Endodermal cell (in vitro differentiated cells): Measurements from ENCODE around the gene SCRN2. TPM values are rescaled to one million over a fixed set of nuclear protein-coding genes. Genes with fewer than 3 reads are reported as not detected.

Source experiments
- DNase-seq: peaks from one replicate; pipeline ENCODE4 v3.0.0-alpha.2; 2017
- H3K27ac ChIP-seq: 2 replicates; pipeline ENCODE4 v1.5.1; 2013; ENCODE audit warnings: mild to moderate bottlenecking, low read depth, low read length, moderate library complexity
- H3K27me3 ChIP-seq: 2 replicates; pipeline ENCODE4 v1.6.1; 2013; ENCODE audit warnings: mild to moderate bottlenecking, low read length, moderate library complexity; ENCODE audit not compliant: insufficient read depth, control insufficient read depth, poor library complexity, severe bottlenecking
- H3K36me3 ChIP-seq: 2 replicates; pipeline ENCODE4 v1.7.0; 2013; ENCODE audit warnings: mild to moderate bottlenecking, low read length, moderate library complexity; ENCODE audit not compliant: control insufficient read depth, insufficient read depth
- H3K4me1 ChIP-seq: one replicate; pipeline ENCODE4 v1.7.0; 2013; ENCODE audit warnings: low read length; ENCODE audit not compliant: control insufficient read depth, insufficient read depth
- H3K4me3 ChIP-seq: 2 replicates; pipeline ENCODE4 v1.5.1; 2013; ENCODE audit warnings: mild to moderate bottlenecking, low read length, moderate library complexity
- H3K9ac ChIP-seq: 2 replicates; pipeline ENCODE4 v1.6.1; 2013; ENCODE audit warnings: mild to moderate bottlenecking, low read length, moderate library complexity; ENCODE audit not compliant: poor library complexity, severe bottlenecking; ENCODE audit errors: extremely low read depth
- H3K9me3 ChIP-seq: 2 replicates; pipeline ENCODE4 v1.6.1; 2013; ENCODE audit warnings: mild to moderate bottlenecking, low read length, moderate library complexity; ENCODE audit not compliant: control insufficient read depth
- H3K27ac Mint-ChIP-seq: 2 replicates; pipeline ENCODE4 v1.8.0; 2020; ENCODE audit warnings: mixed read lengths
- H3K27me3 Mint-ChIP-seq: 2 replicates; pipeline ENCODE4 v1.8.0; 2021; ENCODE audit warnings: mild to moderate bottlenecking, mixed read lengths; ENCODE audit not compliant: insufficient read depth
- H3K36me3 Mint-ChIP-seq: 2 replicates; pipeline ENCODE4 v1.8.0; 2020; ENCODE audit warnings: low read depth, mixed read lengths
- H3K4me1 Mint-ChIP-seq: 2 replicates; pipeline ENCODE4 v1.8.0; 2020; ENCODE audit warnings: mixed read lengths
- H3K4me3 Mint-ChIP-seq: 2 replicates; pipeline ENCODE4 v1.8.0; 2020; ENCODE audit warnings: mild to moderate bottlenecking, moderate library complexity, mixed read lengths
- H3K9me3 Mint-ChIP-seq: 2 replicates; pipeline ENCODE4 v1.8.0; 2020; ENCODE audit warnings: mild to moderate bottlenecking, mixed read lengths
- CTCF ChIP-seq: fragments of 200-600 bp; sonication (generic); conservative IDR thresholded peaks from 2 replicates; pipeline ENCODE4 v1.5.0; 2021; ENCODE audit warnings: antibody characterized with exemption, mild to moderate bottlenecking
- WGBS, 2 experiments: methylation state at CpG; one replicate each; pipeline versions ENCODE4 v1.1.5 to v1.1.7; 2013; ENCODE audit warnings: missing lambda C conversion rate in 2 of 2, mixed read lengths in 1 of 2; ENCODE audit not compliant: insufficient coverage in 1 of 2, insufficient read length in 1 of 2; 5-methylcytosine and 5-hydroxymethylcytosine counted together
- long read RNA-seq, 4 experiments: library from polyadenylated mRNA in 2 of 4; library from RNA in 1 of 4; library from capped mRNA in 1 of 4; stranded (forward) in 3 of 4; unstranded in 1 of 4; transcript quantifications; one replicate each; pipeline ENCODE4 v2.0.0, GENCODE V29; 2020 to 2021; ENCODE audit warnings: inconsistent platforms in 1 of 4
- polyA plus RNA-seq, 2 experiments: library from polyadenylated mRNA; stranded (reverse); fragments of 50-300 nt; gene quantifications; one replicate each; pipeline ENCODE4 v1.2.3, GENCODE V29; 2013
- total RNA-seq, 2 donors: library from RNA; stranded (reverse); fragmentation: NEBNext Ultra II Directional in 1 of 2; extraction: Animal tissue kit (Norgen Biotek cat#: 25700) in 1 of 2; gene quantifications; 2 replicates in 1 of 2; 3 replicates in 1 of 2; pipeline ENCODE4 v1.2.1, GENCODE V29; 2021

The SCRN2 gene
- 10 to 100 TPM; 54.5 to 71.9 TPM for total RNA-seq
- 50.1 TPM for polyA plus RNA-seq (2013, experiment 1 of 2)
- polyA plus RNA-seq (2013, experiment 2 of 2): 44.5 TPM
- long read RNA-seq, experiment 1, transcript SCRN2-201 (8 exons, 1,548 nt): major isoform, 9 of 30 reads
- long read RNA-seq, experiment 1, partial matches to known transcripts: 16 of 30 reads
- long read RNA-seq, experiment 1, other reads (novel, unspliced or antisense): 4 of 30 reads
- long read RNA-seq, experiment 2, transcript SCRN2-201 (8 exons, 1,548 nt): major isoform, 66 of 163 reads
- long read RNA-seq, experiment 2, transcript SCRN2-202 (7 exons, 1,779 nt): minor isoform, 5 of 163 reads
- long read RNA-seq, experiment 2, transcript SCRN2-212 (7 exons, 1,745 nt): minor isoform, 18 of 163 reads
- long read RNA-seq, experiment 2, partial matches to known transcripts: 21 of 163 reads
- long read RNA-seq, experiment 2, other reads (novel, unspliced or antisense): 52 of 163 reads
- long read RNA-seq, experiment 3, transcript SCRN2-201 (8 exons, 1,548 nt): major isoform, 57 of 219 reads
- long read RNA-seq, experiment 3, transcript SCRN2-212 (7 exons, 1,745 nt): minor isoform, 36 of 219 reads
- long read RNA-seq, experiment 3, transcript SCRN2-202 (7 exons, 1,779 nt): minor isoform, 12 of 219 reads
- long read RNA-seq, experiment 3, partial matches to known transcripts: 47 of 219 reads
- long read RNA-seq, experiment 3, other reads (novel, unspliced or antisense): 65 of 219 reads
- long read RNA-seq, experiment 4, transcript SCRN2-202 (7 exons, 1,779 nt): minor isoform, 5 of 183 reads
- long read RNA-seq, experiment 4, transcript SCRN2-201 (8 exons, 1,548 nt): major isoform, 70 of 183 reads
- long read RNA-seq, experiment 4, transcript SCRN2-212 (7 exons, 1,745 nt): minor isoform, 29 of 183 reads
- long read RNA-seq, experiment 4, partial matches to known transcripts: 38 of 183 reads
- long read RNA-seq, experiment 4, other reads (novel, unspliced or antisense): 40 of 183 reads

GRCh38 chr17:47840742-47841487 is at the start of gene SCRN2:
TSS of gene SCRN2 (minus strand) at chr17:47841273. CDS start at chr17:47840843, 430 bp downstream.
- Histone ChIP-seq H3K4me1 (peaks cover 17% of the 10 kb centered on the region), H3K9ac (peak within 1 kb of the TSS; percentile 62), H3K27ac (no peak within 1 kb of the TSS), H3K4me3 (peak within 1 kb of the TSS; percentile 90), H3K27me3 (peaks cover 9% of the 10 kb centered on the region), H3K36me3 (no peaks in the 10 kb centered on the region), H3K9me3 (no peaks in the 10 kb centered on the region)
- WGBS, 2 experiments: 1 to 2% methylated on average over 30 to 55 of the region's 55 CpGs
- Mint-ChIP-seq H3K4me3 (peak within 1 kb of the TSS; percentile 85), H3K27me3 (peaks cover 21% of the 10 kb centered on the region), H3K27ac (peak within 1 kb of the TSS; percentile 81), H3K36me3 (peaks cover 1% of the 10 kb centered on the region), H3K4me1 (peaks cover 14% of the 10 kb centered on the region), H3K9me3 (no peaks in the 10 kb centered on the region)
- peak; percentile 97 for TF ChIP-seq CTCF
- peak; percentile 100 for DNase-seq

GRCh38 chr17:47889734-47890529 is 48.9 kb upstream of the SCRN2 start:
- no peaks in the 10 kb centered on the region for H3K9me3 Mint-ChIP-seq

More at GRCh38 chr17:47889734-47890529, 48.9 kb upstream of the SCRN2 start:
- H3K4me3 Mint-ChIP-seq: no peak overlapping the region
- TF ChIP-seq CTCF: peak; percentile 99
- H3K27me3 Mint-ChIP-seq: no peaks in the 10 kb centered on the region
- peaks cover 5% of the 10 kb centered on the region for H3K4me1 ChIP-seq
- no peak overlapping the region for H3K27ac Mint-ChIP-seq
- H3K27me3 ChIP-seq: no peaks in the 10 kb centered on the region
- no peak overlapping the region for H3K9ac ChIP-seq
- H3K4me3 ChIP-seq: no peak overlapping the region
- no peak overlapping the region for H3K27ac ChIP-seq
- peaks cover 30% of the 10 kb centered on the region for H3K4me1 Mint-ChIP-seq
- DNase-seq: peak; percentile 99
- no peaks in the 10 kb centered on the region for H3K36me3 ChIP-seq
- 58 to 76% methylated on average over 5 to 11 of the region's 11 CpGs for WGBS, 2 experiments
- H3K36me3 Mint-ChIP-seq: no peaks in the 10 kb centered on the region
- H3K9me3 ChIP-seq: no peaks in the 10 kb centered on the region
